ENCODE measurements around the gene NTRK3. TPM values are rescaled to one million over a fixed set of nuclear protein-coding genes. Genes with fewer than 3 reads are reported as not detected.
A peak's percentile ranks its signal among the peaks of the same experiment; 100 is the strongest.

The NTRK3 gene
- total and polyA plus RNA-seq, 12 donors: 0.45 to 5.6 (median 2.3) TPM

DNA sequence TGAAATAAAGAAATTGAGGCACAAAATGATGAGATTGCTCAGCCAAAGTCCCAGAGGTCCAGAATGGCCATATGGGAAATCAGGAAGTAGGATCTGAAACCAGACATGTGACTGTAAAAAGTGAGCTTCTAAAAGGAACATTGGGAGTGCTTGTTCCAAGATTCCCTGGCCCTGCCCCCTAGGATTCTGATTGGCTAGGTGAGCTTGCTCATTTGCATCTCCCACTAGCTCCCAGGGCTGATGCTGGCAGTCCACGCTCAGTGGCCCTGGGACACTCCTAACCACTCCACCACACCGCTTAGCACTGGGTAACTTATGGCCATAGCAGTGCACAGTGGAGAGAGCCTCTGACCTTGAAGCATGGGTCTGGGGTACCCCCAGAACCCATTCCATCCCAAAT lies 326.7 kb downstream of the NTRK3 start:
- Histone ChIP-seq H3K27ac (no peak overlapping the region), H3K36me3 (no peaks in the 10 kb centered on the region), H3K9me3 (no peaks in the 10 kb centered on the region), H3K4me3 (no peak overlapping the region), H3K27me3 (no peaks in the 10 kb centered on the region), H3K4me1 (no peaks in the 10 kb centered on the region)
- no peak for DNase-seq
- ATAC-seq: no peak
- 89 to 93% methylated on average over 2 of the region's 2 CpGs for WGBS, 2 donors
- intact Hi-C loops (cut with DNase I): loop anchor here in 1 of 10 donors (10.0 kb wide), 1 partner anchor 315 kb away; no protein-coding TSS in a partner anchor
- TF ChIP-seq, protein P1, sequence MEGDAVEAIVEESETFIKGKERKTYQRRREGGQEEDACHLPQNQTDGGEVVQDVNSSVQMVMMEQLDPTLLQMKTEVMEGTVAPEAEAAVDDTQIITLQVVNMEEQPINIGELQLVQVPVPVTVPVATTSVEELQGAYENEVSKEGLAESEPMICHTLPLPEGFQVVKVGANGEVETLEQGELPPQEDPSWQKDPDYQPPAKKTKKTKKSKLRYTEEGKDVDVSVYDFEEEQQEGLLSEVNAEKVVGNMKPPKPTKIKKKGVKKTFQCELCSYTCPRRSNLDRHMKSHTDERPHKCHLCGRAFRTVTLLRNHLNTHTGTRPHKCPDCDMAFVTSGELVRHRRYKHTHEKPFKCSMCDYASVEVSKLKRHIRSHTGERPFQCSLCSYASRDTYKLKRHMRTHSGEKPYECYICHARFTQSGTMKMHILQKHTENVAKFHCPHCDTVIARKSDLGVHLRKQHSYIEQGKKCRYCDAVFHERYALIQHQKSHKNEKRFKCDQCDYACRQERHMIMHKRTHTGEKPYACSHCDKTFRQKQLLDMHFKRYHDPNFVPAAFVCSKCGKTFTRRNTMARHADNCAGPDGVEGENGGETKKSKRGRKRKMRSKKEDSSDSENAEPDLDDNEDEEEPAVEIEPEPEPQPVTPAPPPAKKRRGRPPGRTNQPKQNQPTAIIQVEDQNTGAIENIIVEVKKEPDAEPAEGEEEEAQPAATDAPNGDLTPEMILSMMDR (IDR thresholded peaks at IDR 0.05): no peak

DNA sequence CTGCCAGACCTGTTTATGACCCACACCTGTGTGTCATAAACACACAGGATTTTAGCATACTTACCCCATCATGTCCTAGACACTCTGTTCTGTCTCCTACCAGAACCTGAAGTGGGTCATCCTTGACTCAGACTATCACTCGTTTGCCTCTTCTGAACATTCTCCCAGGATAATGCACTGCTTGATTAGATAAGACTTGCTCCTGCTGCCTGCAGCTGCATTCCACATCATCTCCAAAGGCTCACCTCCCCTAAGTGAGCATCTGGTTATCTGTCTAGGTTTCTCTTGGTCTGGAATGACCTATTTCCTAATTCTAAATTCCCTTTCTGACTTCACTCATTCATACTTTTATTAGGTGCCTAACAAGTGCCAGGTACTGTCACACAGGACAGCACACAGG lies 332.1 kb downstream of the NTRK3 start:
- DNase-seq (no peak), ATAC-seq (no peak)
- Histone ChIP-seq H3K36me3 (no peaks in the 10 kb centered on the region), H3K4me3 (no peak overlapping the region), H3K27ac (no peak overlapping the region), H3K4me1 (no peaks in the 10 kb centered on the region), H3K9me3 (no peaks in the 10 kb centered on the region), H3K27me3 (no peaks in the 10 kb centered on the region)
- TF ChIP-seq, protein P1 (IDR thresholded peaks at IDR 0.05): no peak
- intact Hi-C loops (cut with DNase I): no loop called here
- 18 to 28% methylated on average over 1 of the region's 1 CpG for WGBS, 2 donors

DNA sequence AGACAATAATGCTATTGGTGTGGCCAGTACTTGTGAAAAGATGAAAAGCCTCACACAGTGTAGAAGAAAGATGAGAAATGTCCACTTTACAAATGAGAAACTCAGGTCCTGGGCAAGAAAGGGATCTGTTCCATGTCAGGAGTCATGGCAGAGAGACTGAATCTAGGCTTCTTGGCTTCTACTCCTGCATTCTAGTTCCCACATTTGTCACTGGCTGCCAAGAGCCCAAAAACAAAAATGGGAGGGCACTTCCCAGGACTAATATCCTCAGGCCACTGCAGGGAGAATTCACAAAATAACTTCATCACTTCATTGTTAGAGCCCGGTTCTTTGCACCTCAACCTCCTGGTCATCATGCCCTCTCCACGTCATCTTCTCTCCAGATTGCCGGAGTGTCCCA lies 337.5 kb downstream of the NTRK3 start:
- H3K36me3 ChIP-seq: no peaks in the 10 kb centered on the region
- WGBS, 2 donors: 90 to 94% methylated on average over 3 of the region's 3 CpGs
- DNase-seq: no peak
- TF ChIP-seq, protein P1 (IDR thresholded peaks at IDR 0.05): no peak
- no peaks in the 10 kb centered on the region for H3K27me3 ChIP-seq
- intact Hi-C loops (cut with DNase I): no loop called here
- no peak overlapping the region for H3K4me3 ChIP-seq
- no peaks in the 10 kb centered on the region for H3K9me3 ChIP-seq
- H3K4me1 ChIP-seq: no peaks in the 10 kb centered on the region
- peak in 1 of 8 donors; percentile 29 for ATAC-seq
- H3K27ac ChIP-seq: no peak overlapping the region

DNA sequence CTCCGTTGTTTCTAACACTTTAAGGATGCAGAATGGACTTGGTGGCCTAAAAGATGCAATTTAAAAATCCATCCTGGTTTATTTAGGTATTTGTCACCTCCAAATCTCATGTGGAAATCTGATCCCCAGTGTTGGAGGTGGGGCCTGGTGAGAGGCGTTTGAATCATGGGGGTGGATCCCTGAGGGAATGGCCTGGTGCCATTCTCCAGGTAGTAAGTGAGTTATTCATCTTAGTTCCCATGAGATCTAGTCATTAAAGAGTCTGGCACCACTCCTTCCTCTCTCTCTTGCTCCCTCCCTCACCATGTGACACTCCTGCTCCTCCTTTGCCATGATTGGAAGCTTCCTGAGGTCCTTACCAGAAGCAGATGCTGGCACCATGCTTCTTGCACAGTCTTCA lies 339.1 kb downstream of the NTRK3 start:
- no peaks in the 10 kb centered on the region for H3K27me3 ChIP-seq
- H3K27ac ChIP-seq: no peak overlapping the region
- TF ChIP-seq, protein P1 (IDR thresholded peaks at IDR 0.05): no peak
- no peaks in the 10 kb centered on the region for H3K4me1 ChIP-seq
- no peak overlapping the region for H3K4me3 ChIP-seq
- H3K9me3 ChIP-seq: no peaks in the 10 kb centered on the region
- 60 to 70% methylated on average over 2 of the region's 2 CpGs for WGBS, 2 donors
- DNase-seq (no peak), ATAC-seq (no peak)
- H3K36me3 ChIP-seq: no peaks in the 10 kb centered on the region
- intact Hi-C loops (cut with DNase I): no loop called here
